Stimulated activated CD8-positive, alpha-beta memory T cell treated with anti-CD3 and anti-CD28 coated beads, Interleukin-12 subunit alpha, Interleukin-12 subunit beta, amount 100 ng/mL, for 4 hours (primary cell): ENCODE results near the gene TES.
A peak's percentile ranks its signal among the peaks of the same experiment; 100 is the strongest.
"Not testable (repeated sequence)": the region's sequence is repeated elsewhere in the genome, so short reads cannot be mapped to it uniquely, and the experiment has no call there.

Experiments used
- DNase-seq: peaks from one replicate; pipeline ENCODE4 v3.0.0-alpha.2; 2020; ENCODE audit warnings: low read depth

TES gene

GRCh38 chr7:116210345-116211005 lies at the start of gene TES:
TSS of gene TES (plus strand) at chr7:116210539. CDS start at chr7:116210708, 169 bp downstream.
- peak; percentile 49 for DNase-seq

GRCh38 chr7:116161728-116162127 lies 48.6 kb upstream of the TES start:
- no peak for DNase-seq

GRCh38 chr7:116162254-116162653 lies 48.1 kb upstream of the TES start:
- no peak for DNase-seq

GRCh38 chr7:116162992-116163391 lies 47.3 kb upstream of the TES start:
- DNase-seq: no peak

- DNase-seq: no peak
Observed at GRCh38 chr7:116164552-116165306, 45.6 kb upstream of the TES start.

GRCh38 chr7:116165717-116166116 lies 44.6 kb upstream of the TES start:
- no peak for DNase-seq

GRCh38 chr7:116166156-116166555 lies 44.2 kb upstream of the TES start:
- no peak for DNase-seq

GRCh38 chr7:116167177-116167576 lies 43.2 kb upstream of the TES start:
- DNase-seq: no peak

GRCh38 chr7:116169060-116169459 lies 41.3 kb upstream of the TES start:
- no peak for DNase-seq

- no peak for DNase-seq
Observed at GRCh38 chr7:116170180-116170579, 40.2 kb upstream of the TES start.

GRCh38 chr7:116171094-116171493 lies 39.2 kb upstream of the TES start:
- no peak for DNase-seq

- DNase-seq: no peak
Observed at GRCh38 chr7:116172353-116172752, 38.0 kb upstream of the TES start.

GRCh38 chr7:116173051-116174028 lies 37.0 kb upstream of the TES start:
- no peak for DNase-seq

GRCh38 chr7:116175095-116175494 lies 35.2 kb upstream of the TES start:
- DNase-seq: not testable (repeated sequence)

GRCh38 chr7:116176226-116176625 lies 34.1 kb upstream of the TES start:
- DNase-seq: no peak

GRCh38 chr7:116177009-116177408 lies 33.3 kb upstream of the TES start:
- no peak for DNase-seq

- DNase-seq: no peak
Observed at GRCh38 chr7:116180302-116180701, 30.0 kb upstream of the TES start.

GRCh38 chr7:116182023-116182422 lies 28.3 kb upstream of the TES start:
- no peak for DNase-seq

GRCh38 chr7:116185450-116185849 lies 24.9 kb upstream of the TES start:
- no peak for DNase-seq

GRCh38 chr7:116185956-116186355 lies 24.4 kb upstream of the TES start:
- DNase-seq: no peak

GRCh38 chr7:116187400-116187799 lies 22.9 kb upstream of the TES start:
- no peak for DNase-seq

GRCh38 chr7:116193329-116194087 lies 16.8 kb upstream of the TES start:
- DNase-seq: no peak
